NT2/D1 (cell line): Measurements from ENCODE around the gene CCSAP.

Experiments
- DNase-seq: peaks from one replicate; pipeline ENCODE4 v3.0.0-alpha.2; 2011; ENCODE audit warnings: low read depth, low spot score
- H3K27me3 ChIP-seq: 2 replicates; pipeline ENCODE4 v1.6.0; 2011; ENCODE audit warnings: mild to moderate bottlenecking; ENCODE audit not compliant: insufficient read length, insufficient read depth
- H3K36me3 ChIP-seq: 2 replicates; pipeline ENCODE4 v1.6.1; 2011; ENCODE audit warnings: mild to moderate bottlenecking, low read length, mixed read lengths; ENCODE audit not compliant: insufficient read depth, insufficient read length
- H3K4me1 ChIP-seq: 2 replicates; pipeline ENCODE4 v1.5.1; 2011; ENCODE audit not compliant: insufficient read depth, insufficient read length
- H3K4me3 ChIP-seq: 2 replicates; pipeline ENCODE4 v1.5.1; 2011; ENCODE audit warnings: low read depth; ENCODE audit not compliant: insufficient read length
- H3K9ac ChIP-seq: 2 replicates; pipeline ENCODE4 v1.6.0; 2011; ENCODE audit warnings: low read depth; ENCODE audit not compliant: insufficient read length
- H3K9me3 ChIP-seq: 2 replicates; pipeline ENCODE4 v1.5.1; 2011; ENCODE audit warnings: mild to moderate bottlenecking, low read length; ENCODE audit not compliant: insufficient read depth
- SUZ12 ChIP-seq: IDR thresholded peaks from 2 replicates; pipeline ENCODE4 v1.6.1; 2011; ENCODE audit not compliant: insufficient read length, insufficient read depth; ENCODE audit errors: extremely low read depth
- YY1 ChIP-seq: IDR thresholded peaks from 2 replicates; pipeline ENCODE4 v1.6.1; 2011; ENCODE audit not compliant: insufficient read length, insufficient read depth
- ZNF274 ChIP-seq: IDR thresholded peaks from 2 replicates; pipeline ENCODE4 v1.6.1; 2011; ENCODE audit warnings: mild to moderate bottlenecking, low read depth, low read length

CCSAP gene

DNA sequence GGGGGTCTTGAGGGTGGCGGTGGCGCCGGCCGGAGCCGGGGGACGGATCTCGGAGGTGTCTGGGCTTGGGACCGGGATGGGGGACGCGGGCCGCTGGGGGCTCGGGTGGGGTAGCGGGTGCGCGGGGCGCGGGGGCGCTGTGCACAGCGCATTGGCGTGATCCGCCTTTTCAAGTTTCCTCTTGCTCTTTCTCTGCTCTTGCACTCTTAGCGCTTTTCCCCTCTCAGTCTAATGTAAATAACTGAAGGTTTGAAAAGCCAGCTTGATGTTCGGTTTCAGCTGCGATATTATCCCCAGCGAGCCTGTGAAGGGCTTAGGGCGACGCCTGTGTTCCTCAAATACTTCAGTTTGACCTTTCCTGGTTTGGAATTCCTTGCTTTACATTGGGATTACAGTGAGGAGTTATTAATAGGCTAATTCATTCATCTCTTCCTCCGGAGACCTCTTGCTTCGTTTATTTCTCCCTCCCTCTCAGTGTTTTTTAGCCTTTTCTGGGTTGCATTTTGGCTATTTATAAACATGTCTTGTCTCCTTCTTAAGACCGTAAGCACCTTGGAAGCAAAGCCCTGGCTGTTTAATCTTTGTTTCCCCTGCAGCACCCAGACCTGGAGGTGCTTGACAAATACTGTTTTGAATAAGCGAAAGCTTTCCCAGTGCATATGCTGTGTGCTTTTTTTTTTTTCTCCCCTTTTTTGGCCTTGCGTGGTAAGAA lies 71.2 kb downstream of the CCSAP start:
- peaks cover 12% of the 10 kb centered on the region; the same call in 1 of the 2 replicates for H3K9me3 ChIP-seq
- H3K9ac ChIP-seq = peak overlapping the region; percentile 53
- no peak for DNase-seq
- no peaks in the 10 kb centered on the region for H3K27me3 ChIP-seq
- TF ChIP-seq ZNF274 (no peak), YY1 (no peak), SUZ12 (no peak)
- no peaks in the 10 kb centered on the region for H3K36me3 ChIP-seq
- H3K4me3 ChIP-seq = peak overlapping the region; percentile 45
- peaks cover 4% of the 10 kb centered on the region for H3K4me1 ChIP-seq
